ENCODE measurements around the gene ONECUT1.

The ONECUT1 gene

GRCh38 chr15:52733088-52733487 is 57.0 kb downstream of the ONECUT1 start:
- Histone ChIP-seq H3K27ac (ENCODE audit: low read depth in 2 of 2, low read length in 2 of 2) (no peak overlapping the region), H3K9me3 (ENCODE audit: control insufficient read depth in 2 of 2, low read length in 2 of 2) (no peaks in the 10 kb centered on the region), H3K4me3 (ENCODE audit: low read length in 2 of 2) (no peak overlapping the region), H3K4me1 (ENCODE audit: control insufficient read depth in 2 of 2, insufficient read depth in 2 of 2, low read length in 2 of 2) (peaks cover 0 to 2% of the 10 kb centered on the region in 2 donors), H3K9ac (ENCODE audit: low read depth in 1 of 2, low read length in 2 of 2) (no peak overlapping the region), H3K36me3 (ENCODE audit: control insufficient read depth in 2 of 2, insufficient read depth in 2 of 2, low read length in 2 of 2) (no peaks in the 10 kb centered on the region), H3K27me3 (ENCODE audit: control insufficient read depth in 2 of 2, insufficient read depth in 2 of 2, low read length in 2 of 2) (no peaks in the 10 kb centered on the region)

GRCh38 chr15:52732551-52732950 is 57.6 kb downstream of the ONECUT1 start:
- Histone ChIP-seq H3K27me3 (ENCODE audit: control insufficient read depth in 2 of 2, insufficient read depth in 2 of 2, low read length in 2 of 2) (no peaks in the 10 kb centered on the region), H3K9ac (ENCODE audit: low read depth in 1 of 2, low read length in 2 of 2) (no peak overlapping the region), H3K4me1 (ENCODE audit: control insufficient read depth in 2 of 2, insufficient read depth in 2 of 2, low read length in 2 of 2) (peaks cover 0 to 2% of the 10 kb centered on the region in 2 donors), H3K9me3 (ENCODE audit: control insufficient read depth in 2 of 2, low read length in 2 of 2) (no peaks in the 10 kb centered on the region), H3K36me3 (ENCODE audit: control insufficient read depth in 2 of 2, insufficient read depth in 2 of 2, low read length in 2 of 2) (no peaks in the 10 kb centered on the region), H3K27ac (ENCODE audit: low read depth in 2 of 2, low read length in 2 of 2) (no peak overlapping the region), H3K4me3 (ENCODE audit: low read length in 2 of 2) (no peak overlapping the region)

GRCh38 chr15:52731732-52732470 is 58.2 kb downstream of the ONECUT1 start:
- Histone ChIP-seq H3K27ac (ENCODE audit: low read depth in 2 of 2, low read length in 2 of 2) (no peak overlapping the region), H3K4me1 (ENCODE audit: control insufficient read depth in 2 of 2, insufficient read depth in 2 of 2, low read length in 2 of 2) (peaks cover 0 to 2% of the 10 kb centered on the region in 2 donors), H3K36me3 (ENCODE audit: control insufficient read depth in 2 of 2, insufficient read depth in 2 of 2, low read length in 2 of 2) (no peaks in the 10 kb centered on the region), H3K4me3 (ENCODE audit: low read length in 2 of 2) (no peak overlapping the region), H3K9ac (ENCODE audit: low read depth in 1 of 2, low read length in 2 of 2) (no peak overlapping the region), H3K9me3 (ENCODE audit: control insufficient read depth in 2 of 2, low read length in 2 of 2) (no peaks in the 10 kb centered on the region), H3K27me3 (ENCODE audit: control insufficient read depth in 2 of 2, insufficient read depth in 2 of 2, low read length in 2 of 2) (no peaks in the 10 kb centered on the region)

- H3K27me3 ChIP-seq (ENCODE audit: control insufficient read depth in 2 of 2, insufficient read depth in 2 of 2, low read length in 2 of 2): no peaks in the 10 kb centered on the region
- H3K4me1 ChIP-seq (ENCODE audit: control insufficient read depth in 2 of 2, insufficient read depth in 2 of 2, low read length in 2 of 2): peaks cover 0 to 2% of the 10 kb centered on the region in 2 donors
- no peaks in the 10 kb centered on the region for H3K36me3 ChIP-seq (ENCODE audit: control insufficient read depth in 2 of 2, insufficient read depth in 2 of 2, low read length in 2 of 2)
- no peak overlapping the region for H3K27ac ChIP-seq (ENCODE audit: low read depth in 2 of 2, low read length in 2 of 2)
- H3K9ac ChIP-seq (ENCODE audit: low read depth in 1 of 2, low read length in 2 of 2): no peak overlapping the region
- H3K9me3 ChIP-seq (ENCODE audit: control insufficient read depth in 2 of 2, low read length in 2 of 2): no peaks in the 10 kb centered on the region
- H3K4me3 ChIP-seq (ENCODE audit: low read length in 2 of 2): no peak overlapping the region
Observed at GRCh38 chr15:52731004-52731403, 59.1 kb downstream of the ONECUT1 start.

- H3K27ac ChIP-seq (ENCODE audit: low read depth in 2 of 2, low read length in 2 of 2): no peak overlapping the region
- no peak overlapping the region for H3K4me3 ChIP-seq (ENCODE audit: low read length in 2 of 2)
- H3K27me3 ChIP-seq (ENCODE audit: control insufficient read depth in 2 of 2, insufficient read depth in 2 of 2, low read length in 2 of 2): no peaks in the 10 kb centered on the region
- no peaks in the 10 kb centered on the region for H3K9me3 ChIP-seq (ENCODE audit: control insufficient read depth in 2 of 2, low read length in 2 of 2)
- peaks cover 0 to 2% of the 10 kb centered on the region in 2 donors for H3K4me1 ChIP-seq (ENCODE audit: control insufficient read depth in 2 of 2, insufficient read depth in 2 of 2, low read length in 2 of 2)
- H3K36me3 ChIP-seq (ENCODE audit: control insufficient read depth in 2 of 2, insufficient read depth in 2 of 2, low read length in 2 of 2): no peaks in the 10 kb centered on the region
- H3K9ac ChIP-seq (ENCODE audit: low read depth in 1 of 2, low read length in 2 of 2): no peak overlapping the region
Observed at GRCh38 chr15:52730594-52730993, 59.5 kb downstream of the ONECUT1 start.

GRCh38 chr15:52730173-52730572 is 60.0 kb downstream of the ONECUT1 start:
- Histone ChIP-seq H3K27ac (ENCODE audit: low read depth in 2 of 2, low read length in 2 of 2) (no peak overlapping the region), H3K9me3 (ENCODE audit: control insufficient read depth in 2 of 2, low read length in 2 of 2) (no peaks in the 10 kb centered on the region), H3K36me3 (ENCODE audit: control insufficient read depth in 2 of 2, insufficient read depth in 2 of 2, low read length in 2 of 2) (no peaks in the 10 kb centered on the region), H3K9ac (ENCODE audit: low read depth in 1 of 2, low read length in 2 of 2) (no peak overlapping the region), H3K4me3 (ENCODE audit: low read length in 2 of 2) (no peak overlapping the region), H3K27me3 (ENCODE audit: control insufficient read depth in 2 of 2, insufficient read depth in 2 of 2, low read length in 2 of 2) (no peaks in the 10 kb centered on the region), H3K4me1 (ENCODE audit: control insufficient read depth in 2 of 2, insufficient read depth in 2 of 2, low read length in 2 of 2) (peaks cover 0 to 2% of the 10 kb centered on the region in 2 donors)

- Histone ChIP-seq H3K4me1 (ENCODE audit: control insufficient read depth in 2 of 2, insufficient read depth in 2 of 2, low read length in 2 of 2) (peaks cover 0 to 2% of the 10 kb centered on the region in 2 donors), H3K27ac (ENCODE audit: low read depth in 2 of 2, low read length in 2 of 2) (no peak overlapping the region), H3K27me3 (ENCODE audit: control insufficient read depth in 2 of 2, insufficient read depth in 2 of 2, low read length in 2 of 2) (no peaks in the 10 kb centered on the region), H3K4me3 (ENCODE audit: low read length in 2 of 2) (no peak overlapping the region), H3K36me3 (ENCODE audit: control insufficient read depth in 2 of 2, insufficient read depth in 2 of 2, low read length in 2 of 2) (no peaks in the 10 kb centered on the region), H3K9me3 (ENCODE audit: control insufficient read depth in 2 of 2, low read length in 2 of 2) (no peaks in the 10 kb centered on the region), H3K9ac (ENCODE audit: low read depth in 1 of 2, low read length in 2 of 2) (no peak overlapping the region)
Observed at GRCh38 chr15:52728899-52729298, 61.2 kb downstream of the ONECUT1 start.

GRCh38 chr15:52727815-52728214 is 62.3 kb downstream of the ONECUT1 start:
- H3K4me1 ChIP-seq (ENCODE audit: control insufficient read depth in 2 of 2, insufficient read depth in 2 of 2, low read length in 2 of 2): no peaks in the 10 kb centered on the region
- no peaks in the 10 kb centered on the region for H3K9me3 ChIP-seq (ENCODE audit: control insufficient read depth in 2 of 2, low read length in 2 of 2)
- no peaks in the 10 kb centered on the region for H3K36me3 ChIP-seq (ENCODE audit: control insufficient read depth in 2 of 2, insufficient read depth in 2 of 2, low read length in 2 of 2)

GRCh38 chr15:52726195-52726594 is 63.9 kb downstream of the ONECUT1 start:
- H3K27me3 ChIP-seq (ENCODE audit: control insufficient read depth in 2 of 2, insufficient read depth in 2 of 2, low read length in 2 of 2): no peaks in the 10 kb centered on the region

More at GRCh38 chr15:52727815-52728214, 62.3 kb downstream of the ONECUT1 start:
- Histone ChIP-seq H3K27ac (ENCODE audit: low read depth in 2 of 2, low read length in 2 of 2) (no peak overlapping the region), H3K9ac (ENCODE audit: low read depth in 1 of 2, low read length in 2 of 2) (no peak overlapping the region), H3K4me3 (ENCODE audit: low read length in 2 of 2) (no peak overlapping the region), H3K27me3 (ENCODE audit: control insufficient read depth in 2 of 2, insufficient read depth in 2 of 2, low read length in 2 of 2) (no peaks in the 10 kb centered on the region)

GRCh38 chr15:52718551-52718950 is 71.6 kb downstream of the ONECUT1 start:
- no peaks in the 10 kb centered on the region for H3K27me3 ChIP-seq (ENCODE audit: control insufficient read depth in 2 of 2, insufficient read depth in 2 of 2, low read length in 2 of 2)
- H3K9me3 ChIP-seq (ENCODE audit: control insufficient read depth in 2 of 2, low read length in 2 of 2): no peaks in the 10 kb centered on the region
- no peaks in the 10 kb centered on the region for H3K4me1 ChIP-seq (ENCODE audit: control insufficient read depth in 2 of 2, insufficient read depth in 2 of 2, low read length in 2 of 2)
- H3K4me3 ChIP-seq (ENCODE audit: low read length in 2 of 2): no peak overlapping the region
- no peaks in the 10 kb centered on the region for H3K36me3 ChIP-seq (ENCODE audit: control insufficient read depth in 2 of 2, insufficient read depth in 2 of 2, low read length in 2 of 2)
- H3K9ac ChIP-seq (ENCODE audit: low read depth in 1 of 2, low read length in 2 of 2): no peak overlapping the region
- no peak overlapping the region for H3K27ac ChIP-seq (ENCODE audit: low read depth in 2 of 2, low read length in 2 of 2)

More at GRCh38 chr15:52726195-52726594, 63.9 kb downstream of the ONECUT1 start:
- H3K4me3 ChIP-seq (ENCODE audit: low read length in 2 of 2): no peak overlapping the region
- H3K9me3 ChIP-seq (ENCODE audit: control insufficient read depth in 2 of 2, low read length in 2 of 2): no peaks in the 10 kb centered on the region
- no peaks in the 10 kb centered on the region for H3K36me3 ChIP-seq (ENCODE audit: control insufficient read depth in 2 of 2, insufficient read depth in 2 of 2, low read length in 2 of 2)
- H3K9ac ChIP-seq (ENCODE audit: low read depth in 1 of 2, low read length in 2 of 2): no peak overlapping the region
- H3K4me1 ChIP-seq (ENCODE audit: control insufficient read depth in 2 of 2, insufficient read depth in 2 of 2, low read length in 2 of 2): no peaks in the 10 kb centered on the region
- no peak overlapping the region for H3K27ac ChIP-seq (ENCODE audit: low read depth in 2 of 2, low read length in 2 of 2)

Data from mucosa of rectum (tissue), 2 donors.